HFFc6 (cell line): ENCODE results near the gene TMEM158. TPM values are rescaled to one million over a fixed set of nuclear protein-coding genes. Genes with fewer than 3 reads are reported as not detected.

Source experiments
- DNase-seq: peaks from one replicate; pipeline ENCODE4 v3.0.0-alpha.2; 2018
- H3K27ac Mint-ChIP-seq: 2 replicates; pipeline ENCODE4 v1.8.0; 2020; ENCODE audit warnings: mild to moderate bottlenecking, mixed read lengths
- H3K27me3 Mint-ChIP-seq: 2 replicates; pipeline ENCODE4 v1.8.0; 2021; ENCODE audit warnings: mild to moderate bottlenecking, moderate library complexity, mixed read lengths; ENCODE audit not compliant: insufficient read depth
- H3K36me3 Mint-ChIP-seq: 2 replicates; pipeline ENCODE4 v1.8.0; 2021; ENCODE audit warnings: low read depth, mixed read lengths
- H3K4me1 Mint-ChIP-seq: 2 replicates; pipeline ENCODE4 v1.8.0; 2020; ENCODE audit warnings: low read depth, mixed read lengths
- H3K4me3 Mint-ChIP-seq: 2 replicates; pipeline ENCODE4 v1.8.0; 2020; ENCODE audit warnings: mild to moderate bottlenecking, moderate library complexity, mixed read lengths
- H3K9me3 Mint-ChIP-seq: 2 replicates; pipeline ENCODE4 v1.8.0; 2020; ENCODE audit warnings: mild to moderate bottlenecking, mixed read lengths
- total RNA-seq, 6 experiments: library from RNA; stranded (reverse); fragmentation: NEBNext Ultra II Directional; extraction: Animal tissue kit (Norgen Biotek cat#: 25700); gene quantifications; 2 replicates in 1 of 6; 3 replicates in 5 of 6; pipeline ENCODE4 v1.2.3, GENCODE V29; 2021
- TF ChIP-seq, protein P1 (sequence below): fragments of 200-600 bp; sonication (generic); IDR thresholded peaks from 2 replicates; pipeline ENCODE4 v1.5.0; 2021; ENCODE audit warnings: antibody characterized with exemption, mild to moderate bottlenecking

TMEM158 gene
- total RNA-seq, 6 experiments from 2014 or later, result 26.1 to 82.2 (median 29.4) TPM

DNA sequence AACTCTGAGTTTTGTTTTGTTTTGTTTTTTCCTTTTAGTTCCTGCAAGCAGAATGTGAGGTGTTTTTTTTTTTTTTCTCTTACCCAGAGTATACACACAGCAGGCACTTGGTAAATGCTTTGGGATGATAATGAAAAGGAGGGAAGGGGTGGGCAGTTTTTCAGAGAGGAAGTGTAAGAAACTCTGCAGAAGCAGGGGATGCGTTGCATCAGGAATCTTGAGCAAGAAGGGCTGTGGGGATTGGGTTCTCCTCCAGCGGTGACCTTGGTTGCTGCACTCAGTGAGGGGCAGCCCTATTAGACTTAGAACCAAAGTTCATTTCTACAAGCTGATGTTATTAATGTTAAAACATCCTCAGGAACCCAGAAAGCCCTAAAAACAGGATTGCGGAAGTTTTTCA lies 32.2 kb upstream of the TMEM158 start:
- no peak overlapping the region for H3K27ac Mint-ChIP-seq
- H3K36me3 Mint-ChIP-seq, result no peaks in the 10 kb centered on the region
- H3K4me3 Mint-ChIP-seq, result no peak overlapping the region
- peaks cover 46% of the 10 kb centered on the region for H3K27me3 Mint-ChIP-seq
- TF ChIP-seq, protein P1, sequence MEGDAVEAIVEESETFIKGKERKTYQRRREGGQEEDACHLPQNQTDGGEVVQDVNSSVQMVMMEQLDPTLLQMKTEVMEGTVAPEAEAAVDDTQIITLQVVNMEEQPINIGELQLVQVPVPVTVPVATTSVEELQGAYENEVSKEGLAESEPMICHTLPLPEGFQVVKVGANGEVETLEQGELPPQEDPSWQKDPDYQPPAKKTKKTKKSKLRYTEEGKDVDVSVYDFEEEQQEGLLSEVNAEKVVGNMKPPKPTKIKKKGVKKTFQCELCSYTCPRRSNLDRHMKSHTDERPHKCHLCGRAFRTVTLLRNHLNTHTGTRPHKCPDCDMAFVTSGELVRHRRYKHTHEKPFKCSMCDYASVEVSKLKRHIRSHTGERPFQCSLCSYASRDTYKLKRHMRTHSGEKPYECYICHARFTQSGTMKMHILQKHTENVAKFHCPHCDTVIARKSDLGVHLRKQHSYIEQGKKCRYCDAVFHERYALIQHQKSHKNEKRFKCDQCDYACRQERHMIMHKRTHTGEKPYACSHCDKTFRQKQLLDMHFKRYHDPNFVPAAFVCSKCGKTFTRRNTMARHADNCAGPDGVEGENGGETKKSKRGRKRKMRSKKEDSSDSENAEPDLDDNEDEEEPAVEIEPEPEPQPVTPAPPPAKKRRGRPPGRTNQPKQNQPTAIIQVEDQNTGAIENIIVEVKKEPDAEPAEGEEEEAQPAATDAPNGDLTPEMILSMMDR, result no peak
- H3K9me3 Mint-ChIP-seq, result no peaks in the 10 kb centered on the region
- peaks cover 8% of the 10 kb centered on the region; the same call in 1 of the 2 replicates for H3K4me1 Mint-ChIP-seq
- no peak for DNase-seq

DNA sequence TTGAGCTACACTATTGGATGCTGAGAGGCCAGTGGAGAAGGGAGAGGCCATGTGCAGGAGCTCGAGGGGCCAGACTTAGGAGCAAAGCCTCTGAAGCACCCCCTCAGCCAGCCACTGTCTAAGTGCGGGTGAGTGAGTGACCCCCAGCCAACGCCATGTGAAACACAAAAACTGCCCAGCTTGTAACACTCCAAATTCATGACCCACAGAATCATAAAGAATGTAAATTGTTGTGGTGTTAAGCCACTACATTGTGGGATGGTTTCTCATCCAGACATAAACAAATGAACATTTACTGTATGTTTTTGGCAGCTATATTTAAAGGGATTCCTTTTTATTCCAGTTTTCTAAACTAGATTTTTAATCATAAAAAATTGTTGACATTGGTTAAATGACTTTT lies 27.2 kb upstream of the TMEM158 start:
- Mint-ChIP-seq H3K27me3 (peaks cover 33% of the 10 kb centered on the region), H3K36me3 (no peaks in the 10 kb centered on the region), H3K4me1 (peaks cover 12% of the 10 kb centered on the region), H3K4me3 (no peak overlapping the region), H3K9me3 (no peaks in the 10 kb centered on the region), H3K27ac (no peak overlapping the region)
- TF ChIP-seq, protein P1, result no peak
- DNase-seq, result no peak

DNA sequence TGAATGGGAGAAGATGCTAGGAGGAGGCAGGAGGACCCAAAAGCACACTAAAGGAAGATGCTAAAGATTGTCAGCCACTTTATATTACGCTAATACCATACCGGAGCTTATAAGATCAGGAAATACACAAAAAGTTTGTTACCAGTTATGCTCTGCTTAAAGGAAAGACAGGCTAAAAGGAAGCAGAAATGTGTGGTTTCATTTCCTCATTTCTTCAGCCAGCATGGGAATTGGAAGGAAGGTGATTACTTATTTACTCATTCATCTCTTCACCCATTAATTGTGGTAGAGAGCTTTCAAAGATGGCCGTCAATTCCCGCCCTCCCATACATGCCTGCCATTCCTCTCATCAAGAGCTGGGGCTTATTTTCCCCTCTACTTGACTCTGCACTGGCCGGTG lies 26.7 kb upstream of the TMEM158 start:
- Mint-ChIP-seq H3K9me3 (no peaks in the 10 kb centered on the region), H3K36me3 (no peaks in the 10 kb centered on the region), H3K4me3 (no peak overlapping the region), H3K27me3 (peaks cover 28% of the 10 kb centered on the region), H3K4me1 (peaks cover 12% of the 10 kb centered on the region), H3K27ac (no peak overlapping the region)
- no peak for DNase-seq
- TF ChIP-seq, protein P1, result no peak

DNA sequence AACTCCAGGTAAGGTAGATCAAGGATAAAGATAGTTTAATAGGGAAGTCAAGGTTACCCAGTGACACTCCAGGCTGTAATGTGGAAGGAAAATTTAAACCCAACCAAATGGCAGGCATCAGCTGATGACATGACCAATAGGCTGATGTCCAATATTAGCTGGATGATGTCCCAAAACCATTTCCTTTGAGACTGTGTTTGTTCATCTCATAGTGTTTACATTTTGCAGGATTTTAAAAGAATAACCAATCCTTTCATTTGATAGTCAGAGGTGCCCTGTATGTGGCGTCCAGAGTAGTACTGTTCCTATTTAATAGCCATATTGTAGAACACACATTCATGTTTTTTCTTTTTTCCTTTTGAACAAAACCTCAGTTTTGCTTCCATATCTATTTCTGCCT lies 23.3 kb upstream of the TMEM158 start:
- H3K4me3 Mint-ChIP-seq, result no peak overlapping the region
- DNase-seq, result no peak
- no peaks in the 10 kb centered on the region for H3K36me3 Mint-ChIP-seq
- peaks cover 19% of the 10 kb centered on the region for H3K4me1 Mint-ChIP-seq
- H3K27ac Mint-ChIP-seq, result no peak overlapping the region
- peaks cover 9% of the 10 kb centered on the region for H3K27me3 Mint-ChIP-seq
- TF ChIP-seq, protein P1, result no peak
- H3K9me3 Mint-ChIP-seq, result no peaks in the 10 kb centered on the region

DNA sequence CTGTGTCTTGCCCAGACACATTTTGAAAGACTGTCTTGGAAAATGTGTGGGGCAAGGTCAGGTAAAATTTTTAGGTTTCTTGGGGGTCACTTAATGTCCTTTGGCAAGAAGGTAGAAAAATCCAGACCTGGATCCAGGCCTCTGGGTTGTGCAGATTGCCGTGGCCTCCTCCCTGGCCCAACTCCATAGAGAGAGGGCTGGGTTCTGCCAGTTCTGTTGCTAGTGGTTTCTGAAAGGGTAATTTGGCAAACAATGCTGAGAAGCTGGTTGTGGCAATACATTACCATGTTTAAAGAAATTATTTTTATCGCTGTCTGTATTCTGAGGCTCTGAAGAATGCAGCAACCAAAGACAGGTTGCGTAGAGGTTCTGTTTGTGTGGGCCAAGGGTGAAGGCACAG lies 20.2 kb upstream of the TMEM158 start:
- TF ChIP-seq, protein P1, result no peak
- Mint-ChIP-seq H3K4me1 (peaks cover 25% of the 10 kb centered on the region), H3K9me3 (no peaks in the 10 kb centered on the region), H3K27ac (no peak overlapping the region), H3K4me3 (no peak overlapping the region), H3K27me3 (peaks cover 13% of the 10 kb centered on the region), H3K36me3 (no peaks in the 10 kb centered on the region)
- DNase-seq, result no peak

DNA sequence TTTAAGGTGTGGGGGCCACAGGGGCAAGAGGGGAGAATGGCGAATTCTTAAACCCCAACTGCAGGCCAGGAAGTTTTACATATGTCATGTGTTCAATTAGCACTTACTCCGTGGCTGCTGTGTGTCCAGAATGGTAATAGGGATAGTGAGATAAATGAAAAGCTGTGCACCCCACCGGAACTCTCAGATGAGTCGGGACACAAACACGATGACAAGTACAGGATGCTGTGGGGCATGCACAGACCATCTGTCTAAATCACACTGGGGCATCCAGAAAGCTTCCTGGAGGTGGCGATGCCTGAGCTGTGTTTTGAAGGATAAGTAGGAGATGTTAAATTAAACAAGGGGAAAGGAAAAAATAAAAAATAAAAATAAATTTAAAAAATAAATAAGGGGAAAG lies 18.3 kb upstream of the TMEM158 start:
- Mint-ChIP-seq H3K9me3 (no peaks in the 10 kb centered on the region), H3K36me3 (no peaks in the 10 kb centered on the region), H3K4me1 (peaks cover 19% of the 10 kb centered on the region), H3K27me3 (peaks cover 18% of the 10 kb centered on the region), H3K4me3 (no peak overlapping the region), H3K27ac (no peak overlapping the region)
- DNase-seq, result no peak
- TF ChIP-seq, protein P1, result no peak
